B cell (primary cell): ENCODE measurements around the gene CRHR1. TPM values are rescaled to one million over a fixed set of nuclear protein-coding genes. Genes with fewer than 3 reads are reported as not detected.

Experiments
- ATAC-seq: fragments of 200-7000 bp; cut with Tn5 transposase; one replicate; pipeline ENCODE4 v1.10.0; 2021; ENCODE audit warnings: low read depth, mild to moderate bottlenecking, moderate number of reproducible peaks, moderate library complexity
- CTCF ChIA-PET: fragments of 350-600 bp; sonication (Branson Sonifier 250); formaldehyde crosslinking; loops from one replicate; lab custom pipeline; 2021; ENCODE audit warnings: antibody characterized with exemption, inconsistent platforms; lab: Charles Lee
- POLR2A ChIA-PET: fragments of 350-600 bp; sonication (Branson Sonifier 250); formaldehyde crosslinking; loops from one replicate; lab custom pipeline; 2021; ENCODE audit warnings: antibody characterized with exemption; lab: Charles Lee
- DNase-seq: peaks from one replicate; pipeline ENCODE4 v3.0.0; 2013
- H2AFZ ChIP-seq: 2 replicates; pipeline ENCODE4 v1.6.1; 2012; ENCODE audit warnings: mild to moderate bottlenecking, low read depth, low read length; ENCODE audit not compliant: insufficient read depth, poor library complexity, severe bottlenecking
- H3K27ac ChIP-seq, 2 donors: 1 replicate in 1 of 2; 2 replicates in 1 of 2; pipeline ENCODE4 v1.5.1; 2012 to 2013; ENCODE audit warnings: low read length in 2 of 2, mild to moderate bottlenecking in 2 of 2, moderate library complexity in 1 of 2
- H3K27me3 ChIP-seq, 4 experiments: fragments of 200-600 bp in 1 of 4; sonication (generic) in 1 of 4; replicated peaks in 1 of 4; 1 replicate in 2 of 4; 2 replicates in 2 of 4; pipeline versions ENCODE4 v1.6.1 to v1.7.0; 2013 to 2016; ENCODE audit warnings: low read length in 3 of 4, mild to moderate bottlenecking in 2 of 4, mixed read lengths in 1 of 4, moderate library complexity in 1 of 4; ENCODE audit not compliant: insufficient read depth in 4 of 4, control insufficient read depth in 3 of 4; ENCODE audit errors: control extremely low read depth in 1 of 4
- H3K36me3 ChIP-seq, 2 experiments: replicated peaks in 1 of 2; 1 replicate in 1 of 2; 2 replicates in 1 of 2; pipeline versions ENCODE4 v1.6.1 to v1.7.1; 2013; ENCODE audit warnings: low read length in 1 of 2; ENCODE audit not compliant: insufficient read depth in 2 of 2, control insufficient read depth in 1 of 2; ENCODE audit errors: control extremely low read depth in 1 of 2, extremely low read depth in 1 of 2
- H3K4me1 ChIP-seq, 2 donors: fragments of 200-600 bp in 1 of 2; sonication (generic) in 1 of 2; 1 replicate in 1 of 2; 2 replicates in 1 of 2; pipeline versions ENCODE4 v1.5.1 to v1.6.1; 2013 to 2017; ENCODE audit warnings: low read length in 2 of 2; ENCODE audit not compliant: control insufficient read depth in 2 of 2, insufficient read depth in 2 of 2
- H3K4me2 ChIP-seq: replicated peaks from 2 replicates; pipeline ENCODE3; 2012; ENCODE audit warnings: mild to moderate bottlenecking, low read depth, low read length; ENCODE audit not compliant: poor library complexity, severe bottlenecking
- H3K4me3 ChIP-seq, 5 experiments: fragments of 200-600 bp in 1 of 5; sonication (generic) in 1 of 5; 1 replicate in 3 of 5; 2 replicates in 2 of 5; pipeline versions ENCODE4 v1.5.1 to v1.7.0; 2011 to 2016; ENCODE audit warnings: low read length in 4 of 5, mild to moderate bottlenecking in 4 of 5, low read depth in 2 of 5, control low read depth in 1 of 5, moderate library complexity in 1 of 5; ENCODE audit not compliant: insufficient read depth in 1 of 5; ENCODE audit errors: control extremely low read depth in 1 of 5, extremely low read depth in 1 of 5
- H3K79me2 ChIP-seq: fragments of 200-600 bp; sonication (generic); one replicate; pipeline ENCODE4 v1.6.0; 2016; ENCODE audit warnings: low read length; ENCODE audit not compliant: control insufficient read depth, insufficient read depth
- H3K9ac ChIP-seq: fragments of 200-600 bp; sonication (generic); 2 replicates; pipeline ENCODE4 v1.6.1; 2017; ENCODE audit warnings: mild to moderate bottlenecking, low read length, moderate library complexity
- H3K9me3 ChIP-seq, 3 donors: one replicate each; pipeline versions ENCODE4 v1.6.1 to v1.7.1; 2013; ENCODE audit warnings: low read length in 2 of 3; ENCODE audit not compliant: control insufficient read depth in 2 of 3, insufficient read depth in 1 of 3; ENCODE audit errors: control extremely low read depth in 1 of 3
- H4K20me1 ChIP-seq: 2 replicates; pipeline ENCODE4 v1.6.0; 2012; ENCODE audit warnings: mild to moderate bottlenecking, low read length; ENCODE audit not compliant: insufficient read depth, control insufficient read depth, poor library complexity, severe bottlenecking
- H3K27ac Mint-ChIP-seq: one replicate; pipeline ENCODE4 v1.8.0; 2021; ENCODE audit warnings: mixed read lengths
- H3K27me3 Mint-ChIP-seq: one replicate; pipeline ENCODE4 v1.8.0; 2021; ENCODE audit warnings: mixed read lengths
- H3K4me1 Mint-ChIP-seq: one replicate; pipeline ENCODE4 v1.8.0; 2021; ENCODE audit warnings: mixed read lengths
- H3K4me3 Mint-ChIP-seq: one replicate; pipeline ENCODE4 v1.8.0; 2021; ENCODE audit warnings: mixed read lengths
- H3K9me3 Mint-ChIP-seq: one replicate; pipeline ENCODE4 v1.8.0; 2022; ENCODE audit warnings: mixed read lengths; ENCODE audit not compliant: insufficient read depth
- EZH2 ChIP-seq: IDR thresholded peaks from 2 replicates; pipeline ENCODE4 v1.6.1; 2012; ENCODE audit warnings: borderline replicate concordance, low read depth, mild to moderate bottlenecking, moderate library complexity, low read length; ENCODE audit not compliant: insufficient read depth, poor library complexity, severe bottlenecking
- WGBS: methylation state at CpG from one replicate; pipeline ENCODE4 v1.1.5; 2013; ENCODE audit warnings: missing lambda C conversion rate; ENCODE audit not compliant: insufficient coverage; 5-methylcytosine and 5-hydroxymethylcytosine counted together
- intact Hi-C: fragments of 100-400 bp; cut with micrococcal nuclease; formaldehyde crosslinking; loops from one replicate; pipeline ENCODE4 v1.10.0; 2022
- polyA plus RNA-seq: library from polyadenylated mRNA; depleted of rRNA; stranded (reverse); fragments of >200 nt; gene quantifications from 2 replicates; pipeline ENCODE4 v1.2.3, GENCODE V29; 2012
- total RNA-seq, 2 donors: library from RNA; stranded (reverse); fragments of 120-200 nt in 1 of 2; gene quantifications; 1 replicate in 1 of 2; 2 replicates in 1 of 2; pipeline versions ENCODE4 v1.2.3 to v1.2.4, GENCODE V29; 2013 to 2022
- TF ChIP-seq, protein P1 (sequence below): fragments of 200-600 bp; IDR thresholded peaks from one replicate; pipeline ENCODE4 v1.8.0; 2022; ENCODE audit warnings: antibody characterized with exemption, mild to moderate bottlenecking

CRHR1 gene
- total and polyA plus RNA-seq, 2 donors (not counting 1 experiment from before 2014, with no cell fraction given) = not detected

DNA sequence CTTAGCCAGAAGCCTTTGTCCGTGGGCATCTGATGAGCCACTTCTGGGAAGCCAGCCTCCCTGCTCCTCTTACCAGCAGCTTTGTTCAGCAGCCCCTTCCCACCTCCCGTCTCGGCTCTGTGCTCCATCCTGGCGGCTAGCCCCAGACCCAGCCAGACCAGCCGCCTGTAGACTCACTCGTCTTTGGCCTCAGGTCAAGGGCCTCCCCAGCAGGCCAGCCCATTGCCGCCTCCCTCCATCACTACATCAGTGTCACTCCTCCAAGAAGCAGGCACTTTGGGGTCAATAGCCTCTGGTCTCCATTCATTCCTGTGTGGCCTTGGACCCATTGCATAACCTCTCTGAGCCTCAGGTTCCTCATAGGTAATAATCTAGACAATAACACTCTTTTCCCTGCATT, 20.9 kb upstream of the CRHR1 start:
- Histone ChIP-seq H3K9me3 (no peaks in the 10 kb centered on the region), H3K27ac (no peak overlapping the region), H3K4me2 (no peak overlapping the region), H3K4me3 (no peak overlapping the region), H3K27me3 (peaks cover 0 to 14% (median 0%) of the 10 kb centered on the region in 4 experiments), H4K20me1 (no peaks in the 10 kb centered on the region), H3K79me2 (no peaks in the 10 kb centered on the region), H3K4me1 (no peaks in the 10 kb centered on the region), H2AFZ (no peak overlapping the region), H3K9ac (no peak overlapping the region), H3K36me3 (no peaks in the 10 kb centered on the region)
- ATAC-seq = no peak
- TF ChIP-seq, protein P1, sequence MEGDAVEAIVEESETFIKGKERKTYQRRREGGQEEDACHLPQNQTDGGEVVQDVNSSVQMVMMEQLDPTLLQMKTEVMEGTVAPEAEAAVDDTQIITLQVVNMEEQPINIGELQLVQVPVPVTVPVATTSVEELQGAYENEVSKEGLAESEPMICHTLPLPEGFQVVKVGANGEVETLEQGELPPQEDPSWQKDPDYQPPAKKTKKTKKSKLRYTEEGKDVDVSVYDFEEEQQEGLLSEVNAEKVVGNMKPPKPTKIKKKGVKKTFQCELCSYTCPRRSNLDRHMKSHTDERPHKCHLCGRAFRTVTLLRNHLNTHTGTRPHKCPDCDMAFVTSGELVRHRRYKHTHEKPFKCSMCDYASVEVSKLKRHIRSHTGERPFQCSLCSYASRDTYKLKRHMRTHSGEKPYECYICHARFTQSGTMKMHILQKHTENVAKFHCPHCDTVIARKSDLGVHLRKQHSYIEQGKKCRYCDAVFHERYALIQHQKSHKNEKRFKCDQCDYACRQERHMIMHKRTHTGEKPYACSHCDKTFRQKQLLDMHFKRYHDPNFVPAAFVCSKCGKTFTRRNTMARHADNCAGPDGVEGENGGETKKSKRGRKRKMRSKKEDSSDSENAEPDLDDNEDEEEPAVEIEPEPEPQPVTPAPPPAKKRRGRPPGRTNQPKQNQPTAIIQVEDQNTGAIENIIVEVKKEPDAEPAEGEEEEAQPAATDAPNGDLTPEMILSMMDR = no peak
- no peak for TF ChIP-seq EZH2
- DNase-seq = no peak
- WGBS = 78% methylated on average over 7 of the region's 7 CpGs
- no peak overlapping the region for H3K27ac Mint-ChIP-seq
- H3K27me3 Mint-ChIP-seq = peaks cover 33% of the 10 kb centered on the region
- ChIA-PET CTCF (no interaction called here), POLR2A (no interaction called here)
- no peak overlapping the region for H3K4me3 Mint-ChIP-seq
- H3K9me3 Mint-ChIP-seq = no peaks in the 10 kb centered on the region
- H3K4me1 Mint-ChIP-seq = no peaks in the 10 kb centered on the region
- intact Hi-C loops = no loop called here

DNA sequence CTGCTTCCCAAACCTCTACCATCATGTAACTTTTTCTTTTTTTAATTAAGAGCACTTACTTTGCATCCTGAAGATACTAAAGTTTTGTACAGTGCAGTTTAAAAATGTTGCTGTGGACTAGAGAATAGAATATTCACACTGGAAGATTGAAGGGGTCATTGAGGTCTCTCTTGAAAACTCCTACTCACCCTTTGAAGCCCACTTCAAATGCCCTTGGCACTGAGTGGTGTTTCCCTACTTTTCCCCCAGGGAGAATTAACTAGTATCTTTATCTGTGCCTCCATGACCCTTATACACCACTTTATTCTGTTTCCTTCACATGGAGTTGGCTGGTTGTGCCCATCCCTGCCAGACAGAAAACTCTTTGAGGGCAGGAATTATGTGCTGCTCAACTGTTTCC, 19.6 kb upstream of the CRHR1 start:
- Histone ChIP-seq H3K4me3 (no peak overlapping the region), H3K36me3 (no peaks in the 10 kb centered on the region), H4K20me1 (no peaks in the 10 kb centered on the region), H3K9ac (no peak overlapping the region), H3K27ac (no peak overlapping the region), H3K4me1 (no peaks in the 10 kb centered on the region), H3K79me2 (no peaks in the 10 kb centered on the region), H2AFZ (no peak overlapping the region), H3K27me3 (peaks cover 0 to 24% (median 0%) of the 10 kb centered on the region in 4 experiments), H3K4me2 (no peak overlapping the region), H3K9me3 (no peaks in the 10 kb centered on the region)
- H3K4me1 Mint-ChIP-seq = no peaks in the 10 kb centered on the region
- no peak overlapping the region for H3K27ac Mint-ChIP-seq
- no peaks in the 10 kb centered on the region for H3K9me3 Mint-ChIP-seq
- ATAC-seq (no peak), DNase-seq (no peak)
- H3K27me3 Mint-ChIP-seq = peaks cover 37% of the 10 kb centered on the region
- ChIA-PET CTCF (no interaction called here), POLR2A (no interaction called here)
- TF ChIP-seq EZH2 = no peak
- TF ChIP-seq, protein P1 = no peak
- intact Hi-C loops = no loop called here
- no peak overlapping the region for H3K4me3 Mint-ChIP-seq
